Osteoblast (primary cell): ENCODE data around the gene TNS3. TPM values are rescaled to one million over a fixed set of nuclear protein-coding genes. Genes with fewer than 3 reads are reported as not detected.

Source experiments
- DNase-seq: peaks from one replicate; pipeline ENCODE4 v3.0.0; 2011; ENCODE audit warnings: low spot score, mixed read lengths; ENCODE audit not compliant: insufficient read length; ENCODE audit errors: missing footprints
- H2AFZ ChIP-seq: 2 replicates; pipeline ENCODE4 v1.6.0; 2011; ENCODE audit warnings: mild to moderate bottlenecking, low read length
- H3K27ac ChIP-seq: 2 replicates; pipeline ENCODE4 v1.5.1; 2011; ENCODE audit warnings: mild to moderate bottlenecking, low read depth, low read length, moderate library complexity
- H3K27me3 ChIP-seq: 2 replicates; pipeline ENCODE4 v1.6.0; 2012; ENCODE audit warnings: mild to moderate bottlenecking, control low read depth, inconsistent platforms, low read length, moderate library complexity; ENCODE audit not compliant: insufficient read depth
- H3K36me3 ChIP-seq: 2 replicates; pipeline ENCODE4 v1.5.1; 2011; ENCODE audit warnings: mild to moderate bottlenecking, low read length, control low read depth, moderate library complexity; ENCODE audit not compliant: insufficient read depth
- H3K4me1 ChIP-seq: 2 replicates; pipeline ENCODE4 v1.5.1; 2011; ENCODE audit warnings: mild to moderate bottlenecking, low read length, control low read depth, moderate library complexity; ENCODE audit not compliant: insufficient read depth
- H3K4me2 ChIP-seq: 2 replicates; pipeline ENCODE4 v1.6.0; 2011; ENCODE audit warnings: mild to moderate bottlenecking, low read length; ENCODE audit not compliant: insufficient read depth
- H3K4me3 ChIP-seq: fragments of 200-600 bp; sonication (generic); 3 replicates; pipeline ENCODE4 v1.5.1; 2012; ENCODE audit warnings: mild to moderate bottlenecking, low read length, inconsistent platforms; ENCODE audit not compliant: insufficient read depth
- H3K79me2 ChIP-seq: 2 replicates; pipeline ENCODE4 v1.6.0; 2012; ENCODE audit warnings: mild to moderate bottlenecking, low read length, control low read depth, inconsistent platforms; ENCODE audit not compliant: insufficient read depth
- H3K9me3 ChIP-seq: 2 replicates; pipeline ENCODE4 v1.5.1; 2011; ENCODE audit warnings: low read depth, low read length, control low read depth
- H4K20me1 ChIP-seq: 2 replicates; pipeline ENCODE4 v1.6.0; 2012; ENCODE audit warnings: mild to moderate bottlenecking, low read length, control low read depth; ENCODE audit not compliant: insufficient read depth
- CTCF ChIP-seq: IDR thresholded peaks from 2 replicates; pipeline ENCODE4 v1.5.1; 2011; ENCODE audit warnings: mild to moderate bottlenecking, low read depth, low read length, moderate library complexity; ENCODE audit errors: extremely low read depth
- total RNA-seq: library from RNA; depleted of rRNA; stranded (reverse); fragments of >200 nt; gene quantifications from 2 replicates; pipeline ENCODE4 v1.2.3, GENCODE V29; 2012

The TNS3 gene
- total RNA-seq, 1 donor = 67.3 TPM

GRCh38 chr7:47361746-47362215 is 220.1 kb downstream of the TNS3 start:
- H3K27ac ChIP-seq = no peak overlapping the region
- H4K20me1 ChIP-seq = peaks cover 88% of the 10 kb centered on the region

GRCh38 chr7:47361236-47361635 is 220.7 kb downstream of the TNS3 start:
- Histone ChIP-seq H3K4me2 (no peak overlapping the region), H3K79me2 (peaks cover 9% of the 10 kb centered on the region), H3K9me3 (no peaks in the 10 kb centered on the region), H3K27me3 (no peaks in the 10 kb centered on the region), H3K4me1 (peaks cover 12% of the 10 kb centered on the region), H3K4me3 (no peak overlapping the region), H3K27ac (no peak overlapping the region), H4K20me1 (peaks cover 87% of the 10 kb centered on the region), H3K36me3 (no peaks in the 10 kb centered on the region), H2AFZ (no peak overlapping the region)
- no peak for TF ChIP-seq CTCF
- DNase-seq = no peak

More at GRCh38 chr7:47361746-47362215, 220.1 kb downstream of the TNS3 start:
- Histone ChIP-seq H3K9me3 (no peaks in the 10 kb centered on the region), H3K79me2 (peaks cover 9% of the 10 kb centered on the region), H3K4me2 (no peak overlapping the region), H3K36me3 (peaks cover 2% of the 10 kb centered on the region), H2AFZ (no peak overlapping the region), H3K27me3 (no peaks in the 10 kb centered on the region), H3K4me1 (peaks cover 12% of the 10 kb centered on the region), H3K4me3 (no peak overlapping the region)
- peak; percentile 88 for DNase-seq
- no peak for TF ChIP-seq CTCF

GRCh38 chr7:47360301-47360900 is 221.5 kb downstream of the TNS3 start:
- Histone ChIP-seq H3K4me2 (no peak overlapping the region), H3K9me3 (no peaks in the 10 kb centered on the region), H3K36me3 (no peaks in the 10 kb centered on the region), H3K27ac (no peak overlapping the region), H3K27me3 (no peaks in the 10 kb centered on the region), H2AFZ (no peak overlapping the region), H3K4me3 (no peak overlapping the region), H4K20me1 (peaks cover 88% of the 10 kb centered on the region), H3K4me1 (peaks cover 12% of the 10 kb centered on the region), H3K79me2 (peaks cover 12% of the 10 kb centered on the region)
- TF ChIP-seq CTCF = no peak
- no peak for DNase-seq

DNA sequence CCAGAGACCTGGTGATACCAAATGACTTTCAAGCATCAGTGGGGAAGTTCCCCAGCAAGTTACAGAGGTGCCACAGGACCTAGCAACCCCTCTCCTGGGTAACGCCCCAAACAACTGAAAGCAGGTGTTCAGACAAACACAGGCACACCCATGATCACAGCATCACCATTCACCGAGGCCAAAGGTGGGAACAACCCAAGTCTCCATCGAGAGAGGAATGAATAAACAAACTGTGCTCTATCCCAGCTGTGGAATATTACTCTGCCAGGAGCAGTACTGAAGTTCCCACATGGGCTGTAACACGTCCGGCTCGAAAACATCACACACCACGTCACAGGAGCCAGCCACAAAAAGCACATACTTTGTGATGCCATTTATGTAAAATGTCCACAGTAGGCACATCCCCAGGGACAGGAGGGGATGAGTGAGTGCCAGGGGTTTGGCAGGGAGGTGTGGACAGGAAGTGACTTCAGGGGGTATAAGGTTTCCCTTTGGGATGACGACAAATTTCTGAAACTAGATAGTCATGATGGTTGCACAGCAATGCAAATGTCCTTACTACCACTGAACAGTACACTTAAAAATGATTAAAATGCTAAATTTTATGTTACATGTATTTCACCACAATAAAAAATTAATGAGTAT is 222.8 kb downstream of the TNS3 start:
- Histone ChIP-seq H3K36me3 (no peaks in the 10 kb centered on the region), H3K4me3 (no peak overlapping the region), H4K20me1 (peaks cover 95% of the 10 kb centered on the region), H3K27me3 (no peaks in the 10 kb centered on the region), H2AFZ (no peak overlapping the region), H3K79me2 (peaks cover 18% of the 10 kb centered on the region), H3K9me3 (no peaks in the 10 kb centered on the region), H3K4me1 (peaks cover 12% of the 10 kb centered on the region), H3K27ac (no peak overlapping the region), H3K4me2 (no peak overlapping the region)
- DNase-seq = no peak
- no peak for TF ChIP-seq CTCF
